HG02798 (cell line): ENCODE data around the gene ZBTB45.
A peak's percentile ranks its signal among the peaks of the same experiment; 100 is the strongest.

ENCODE experiments used
- ATAC-seq: cut with Tn5 transposase; IDR thresholded peaks from one replicate; pipeline ENCODE4 v1.9.1; 2021; ENCODE audit warnings: mild to moderate bottlenecking; ENCODE audit not compliant: unreplicated experiment, poor library complexity

Gene ZBTB45

DNA sequence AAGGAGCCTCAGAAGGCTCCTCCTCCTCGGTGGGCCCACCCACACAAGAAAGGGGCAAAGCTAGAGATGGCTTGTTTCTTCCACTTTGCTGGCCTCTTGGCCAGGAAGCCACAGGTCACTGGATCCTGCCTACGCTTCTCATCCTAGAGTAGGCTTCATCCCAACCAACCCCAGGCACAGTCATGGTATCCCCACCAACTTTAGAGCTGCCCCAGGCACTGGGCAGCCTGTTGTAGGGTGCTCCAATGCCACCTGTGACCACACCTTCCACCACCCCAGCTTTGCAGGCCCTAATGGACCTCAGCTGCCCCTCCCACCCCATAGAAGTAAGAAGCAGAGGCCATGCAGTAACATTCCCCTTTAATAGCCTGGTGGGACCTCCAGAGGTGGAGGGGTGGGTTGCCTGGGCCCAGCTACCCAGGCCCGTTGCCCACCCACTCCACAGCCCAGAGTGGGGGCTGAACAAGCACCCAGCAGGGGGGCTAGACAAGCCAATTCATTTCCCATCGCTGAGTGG, 35.8 kb upstream of the ZBTB45 start:
- no peak for ATAC-seq

DNA sequence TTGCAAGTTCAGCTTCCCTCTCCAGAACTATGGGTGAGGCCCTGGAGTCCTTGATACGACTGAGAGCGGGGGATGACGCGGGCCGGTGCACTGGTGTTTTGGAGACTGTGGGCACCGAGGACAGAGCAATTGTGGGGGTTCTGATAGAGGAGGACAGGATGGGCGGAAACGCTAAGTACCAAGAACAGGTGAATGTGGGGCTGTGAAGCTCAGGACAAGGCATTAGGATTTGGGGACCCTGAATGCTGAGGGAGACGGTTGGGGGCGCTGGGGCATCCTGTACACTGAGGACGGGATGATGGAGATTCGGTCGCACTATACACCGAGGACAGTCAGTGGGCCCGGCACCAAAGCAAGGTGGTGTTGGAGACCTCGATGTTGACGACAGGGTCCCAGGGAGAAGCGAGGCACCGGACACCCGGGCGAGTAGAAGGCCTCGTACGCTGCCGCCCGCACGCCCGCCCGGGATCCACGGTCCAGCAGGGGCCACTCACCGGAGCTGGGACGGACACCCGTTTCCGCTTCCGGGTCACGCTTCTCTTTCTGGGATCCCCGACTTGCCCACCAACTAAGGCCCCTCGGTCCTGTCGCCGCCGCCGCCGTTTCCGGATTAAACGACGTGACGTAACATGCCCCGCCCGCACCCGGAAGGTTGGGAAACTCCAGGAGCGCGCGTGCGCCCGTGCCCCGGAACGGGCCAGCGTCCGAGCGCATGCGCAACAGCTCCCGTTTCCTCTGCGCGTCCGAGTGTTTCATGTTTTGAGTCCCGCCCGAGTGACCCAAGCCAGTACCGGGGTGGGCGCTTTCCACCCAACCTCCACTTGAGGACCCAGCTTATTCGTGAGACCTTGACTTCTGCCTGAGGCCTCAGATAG, 35.1 kb upstream of the ZBTB45 start, which contains the start of gene CHMP2A:
CHMP2A (minus strand) TSS at position 612 of the 875 bp plus-strand sequence. CDS start 893 bp downstream, outside the sequence.
- peak; percentile 43 for ATAC-seq

DNA sequence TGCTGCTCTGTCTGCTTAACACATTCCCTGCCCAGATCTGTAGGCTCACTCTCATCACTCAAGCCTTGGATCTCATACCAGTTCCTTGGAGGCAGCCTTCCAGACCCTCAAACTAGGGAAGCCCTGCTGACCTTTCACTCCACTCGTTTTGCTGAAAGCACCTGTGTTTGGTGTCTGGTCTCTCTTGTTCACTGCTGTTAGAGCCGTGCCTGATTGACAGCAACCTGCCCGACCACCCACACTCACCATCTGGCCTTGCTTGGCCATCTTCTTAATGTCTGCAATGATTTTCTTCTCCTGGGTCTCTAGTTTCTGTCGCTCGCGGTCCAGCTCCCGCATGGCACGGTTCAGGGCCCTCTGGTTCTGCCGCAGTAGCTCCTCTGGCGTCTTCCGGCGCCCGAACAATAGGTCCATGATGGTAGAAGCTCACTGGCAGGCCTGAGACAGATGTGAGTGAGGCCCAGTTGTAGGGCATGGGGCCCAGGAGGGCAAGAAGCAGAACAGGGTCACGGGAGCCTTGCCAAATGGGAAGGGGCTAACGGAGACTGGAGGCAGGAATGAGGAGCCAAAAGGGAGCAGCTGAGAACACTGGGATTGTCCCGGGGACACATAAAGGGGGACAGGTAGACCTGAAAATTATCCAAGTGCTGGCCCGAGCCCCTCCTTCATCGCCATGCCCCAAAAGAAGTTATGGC, 34.3 kb upstream of the ZBTB45 start:
- ATAC-seq, result no peak

DNA sequence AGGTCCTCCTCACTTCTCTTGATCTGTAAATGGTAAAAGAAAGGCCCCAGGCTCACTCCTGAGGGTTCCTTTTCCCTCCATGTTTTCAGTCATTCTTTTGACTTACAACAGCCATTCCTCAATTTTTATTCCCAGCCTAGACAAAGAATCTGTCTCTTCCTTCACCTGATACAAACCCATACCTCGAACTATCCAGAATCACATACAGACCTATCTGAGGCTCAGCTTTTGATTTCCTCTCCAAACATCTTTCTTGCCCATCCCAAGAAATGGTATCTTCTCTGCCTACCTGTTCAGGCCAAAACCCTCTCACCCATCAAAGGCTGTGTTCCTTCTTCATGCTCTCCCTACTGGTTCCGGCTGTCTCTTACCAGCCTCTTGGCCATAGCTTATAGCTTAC, 33.0 kb upstream of the ZBTB45 start:
- no peak for ATAC-seq

- ATAC-seq, result no peak
Observed at GRCh38 chr19:58551577-58552471, 32.2 kb upstream of the ZBTB45 start.

GRCh38 chr19:58551123-58551497, 31.5 kb upstream of the ZBTB45 start:
- ATAC-seq, result no peak

GRCh38 chr19:58550362-58551122, 30.9 kb upstream of the ZBTB45 start:
- no peak for ATAC-seq

DNA sequence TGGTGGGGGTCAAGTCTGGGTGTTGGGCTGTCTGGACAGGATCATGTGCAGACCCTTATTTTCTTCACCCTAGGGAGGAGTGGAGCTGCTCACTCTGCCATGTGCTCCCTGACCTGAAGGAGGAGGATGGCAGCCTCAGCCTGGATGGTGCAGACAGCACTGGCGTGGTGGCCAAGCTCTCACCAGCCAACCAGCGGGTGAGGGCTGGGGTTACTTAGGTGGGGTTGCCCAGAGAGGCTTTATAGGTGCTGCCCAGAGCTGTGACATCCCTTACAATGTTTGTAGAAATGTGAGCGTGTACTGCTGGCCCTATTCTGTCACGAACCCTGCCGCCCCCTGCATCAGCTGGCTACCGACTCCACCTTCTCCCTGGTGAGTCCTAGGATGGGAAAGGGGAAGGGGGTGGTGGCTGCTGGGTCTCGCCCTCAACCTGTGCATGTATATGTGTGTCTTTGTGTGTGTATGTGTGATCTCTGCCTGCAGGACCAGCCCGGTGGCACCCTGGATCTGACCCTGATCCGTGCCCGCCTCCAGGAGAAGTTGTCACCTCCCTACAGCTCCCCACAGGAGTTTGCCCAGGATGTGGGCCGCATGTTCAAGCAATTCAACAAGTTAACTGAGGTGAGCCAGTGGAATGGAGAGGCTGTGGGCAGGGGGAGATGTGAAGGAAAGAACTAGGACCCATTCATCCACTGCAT, 30.2 kb upstream of the ZBTB45 start:
- no peak for ATAC-seq

- ATAC-seq, result no peak
Observed at GRCh38 chr19:58548859-58549663, 29.5 kb upstream of the ZBTB45 start.

DNA sequence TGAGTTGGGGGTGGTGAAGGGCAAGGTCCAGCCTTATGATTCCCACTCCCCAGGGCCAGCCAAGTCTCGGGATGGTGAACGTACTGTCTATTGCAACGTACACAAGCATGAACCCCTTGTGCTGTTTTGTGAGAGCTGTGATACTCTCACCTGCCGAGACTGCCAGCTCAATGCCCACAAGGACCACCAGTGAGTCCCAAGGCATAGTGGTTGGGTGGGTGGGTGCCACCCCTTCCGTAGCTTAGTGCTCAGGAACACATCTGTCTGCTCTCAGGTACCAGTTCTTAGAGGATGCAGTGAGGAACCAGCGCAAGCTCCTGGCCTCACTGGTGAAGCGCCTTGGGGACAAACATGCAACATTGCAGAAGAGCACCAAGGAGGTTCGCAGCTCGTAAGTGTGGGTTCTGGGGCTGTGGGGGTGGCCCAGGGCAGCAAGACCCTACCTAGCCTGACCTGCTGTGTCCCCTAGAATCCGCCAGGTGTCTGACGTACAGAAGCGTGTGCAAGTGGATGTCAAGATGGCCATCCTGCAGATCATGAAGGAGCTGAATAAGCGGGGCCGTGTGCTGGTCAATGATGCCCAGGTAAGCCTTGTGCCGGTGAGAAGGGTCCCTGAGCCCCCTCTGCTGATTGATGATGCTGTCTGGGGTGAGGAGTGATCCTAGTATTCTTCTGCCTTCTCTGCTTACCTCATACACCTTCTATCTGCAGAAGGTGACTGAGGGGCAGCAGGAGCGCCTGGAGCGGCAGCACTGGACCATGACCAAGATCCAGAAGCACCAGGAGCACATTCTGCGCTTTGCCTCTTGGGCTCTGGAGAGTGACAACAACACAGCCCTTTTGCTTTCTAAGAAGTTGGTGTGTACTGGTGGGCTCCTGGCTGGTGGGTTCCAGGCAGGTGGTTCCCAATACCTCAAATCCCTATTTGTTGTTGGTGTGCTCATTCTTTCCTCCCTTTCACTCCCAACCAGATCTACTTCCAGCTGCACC, 28.0 kb upstream of the ZBTB45 start:
- ATAC-seq, result no peak

GRCh38 chr19:58546019-58546530, 26.5 kb upstream of the ZBTB45 start:
- no peak for ATAC-seq

DNA sequence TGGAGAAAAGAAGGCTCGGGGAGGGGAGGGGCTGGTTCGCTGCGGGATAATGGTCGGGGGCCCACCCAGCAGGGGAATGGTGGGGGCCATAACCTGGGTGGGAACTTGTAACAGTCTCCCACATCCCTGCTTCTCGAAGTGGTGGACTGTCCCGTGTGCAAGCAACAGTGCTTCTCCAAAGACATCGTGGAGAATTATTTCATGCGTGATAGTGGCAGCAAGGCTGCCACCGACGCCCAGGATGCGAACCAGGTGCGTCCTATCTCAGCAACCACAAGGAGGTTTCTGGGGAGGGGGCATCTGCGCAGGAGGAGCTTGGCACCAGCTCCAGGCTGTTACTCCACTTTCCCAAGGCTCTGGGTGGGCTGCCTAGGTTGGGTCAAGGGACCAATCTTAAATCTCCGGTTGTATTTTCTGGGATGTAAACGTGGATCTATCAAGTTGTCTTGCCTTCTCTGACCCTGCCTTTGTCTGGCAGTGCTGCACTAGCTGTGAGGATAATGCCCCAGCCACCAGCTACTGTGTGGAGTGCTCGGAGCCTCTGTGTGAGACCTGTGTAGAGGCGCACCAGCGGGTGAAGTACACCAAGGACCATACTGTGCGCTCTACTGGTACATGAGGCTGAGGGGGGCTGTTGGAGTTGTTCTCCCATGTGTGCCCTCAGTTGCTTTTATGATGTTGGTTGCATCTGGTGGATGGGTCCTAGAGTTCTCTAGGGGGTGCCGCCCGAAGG, 25.8 kb upstream of the ZBTB45 start:
- ATAC-seq, result no peak

DNA sequence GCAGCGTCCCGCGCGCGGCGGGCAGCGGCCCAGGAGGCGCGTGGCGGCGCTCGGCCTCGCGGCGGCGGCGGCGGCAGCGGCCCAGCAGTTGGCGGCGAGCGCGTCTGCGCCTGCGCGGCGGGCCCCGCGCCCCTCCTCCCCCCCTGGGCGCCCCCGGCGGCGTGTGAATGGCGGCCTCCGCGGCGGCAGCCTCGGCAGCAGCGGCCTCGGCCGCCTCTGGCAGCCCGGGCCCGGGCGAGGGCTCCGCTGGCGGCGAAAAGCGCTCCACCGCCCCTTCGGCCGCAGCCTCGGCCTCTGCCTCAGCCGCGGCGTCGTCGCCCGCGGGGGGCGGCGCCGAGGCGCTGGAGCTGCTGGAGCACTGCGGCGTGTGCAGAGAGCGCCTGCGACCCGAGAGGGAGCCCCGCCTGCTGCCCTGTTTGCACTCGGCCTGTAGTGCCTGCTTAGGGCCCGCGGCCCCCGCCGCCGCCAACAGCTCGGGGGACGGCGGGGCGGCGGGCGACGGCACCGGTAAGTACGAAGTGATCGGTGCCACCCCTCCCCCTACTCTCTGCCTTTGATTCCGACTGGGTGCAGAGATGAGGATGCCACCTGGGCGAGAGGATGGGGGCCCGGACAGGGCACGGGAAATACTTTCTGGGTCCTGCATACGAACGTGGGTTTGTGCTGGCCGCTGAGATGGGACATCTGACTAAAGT, 25.1 kb upstream of the ZBTB45 start:
- ATAC-seq, result peak; percentile 60

- ATAC-seq, result peak; percentile 88
Observed at GRCh38 chr19:58543826-58544590, 24.4 kb upstream of the ZBTB45 start, which contains the start of gene TRIM28. Gene TRIM28, plus strand, starts transcription at chr19:58544064. Its CDS starts 694 bp downstream, at chr19:58544758.
